Measurements from ENCODE around the gene CERS6.
"Not testable (repeated sequence)": the region's sequence is repeated elsewhere in the genome, so short reads cannot be mapped to it uniquely, and the experiment has no call there.

The CERS6 gene

DNA sequence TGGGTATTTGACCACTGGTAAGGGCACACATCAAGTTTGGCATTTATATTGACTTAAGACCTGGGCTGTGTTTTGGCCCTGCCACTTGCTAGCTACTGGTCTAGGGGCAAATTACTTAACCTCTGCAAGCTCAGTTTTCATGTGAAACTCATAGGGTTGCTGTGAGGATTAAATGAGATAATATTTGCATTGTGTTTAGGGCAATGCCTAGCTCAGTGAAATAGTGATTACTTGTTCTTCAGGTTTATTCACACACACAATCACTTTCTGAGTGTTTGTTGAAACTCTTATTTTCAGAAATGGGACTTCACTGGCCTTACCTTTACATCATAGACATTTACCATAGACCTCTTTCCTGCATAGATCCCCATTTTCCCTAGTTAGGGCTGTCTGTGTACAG lies 12.3 kb downstream of the CERS6 start:
- no peak for DNase-seq (ENCODE audit: low spot score)

DNA sequence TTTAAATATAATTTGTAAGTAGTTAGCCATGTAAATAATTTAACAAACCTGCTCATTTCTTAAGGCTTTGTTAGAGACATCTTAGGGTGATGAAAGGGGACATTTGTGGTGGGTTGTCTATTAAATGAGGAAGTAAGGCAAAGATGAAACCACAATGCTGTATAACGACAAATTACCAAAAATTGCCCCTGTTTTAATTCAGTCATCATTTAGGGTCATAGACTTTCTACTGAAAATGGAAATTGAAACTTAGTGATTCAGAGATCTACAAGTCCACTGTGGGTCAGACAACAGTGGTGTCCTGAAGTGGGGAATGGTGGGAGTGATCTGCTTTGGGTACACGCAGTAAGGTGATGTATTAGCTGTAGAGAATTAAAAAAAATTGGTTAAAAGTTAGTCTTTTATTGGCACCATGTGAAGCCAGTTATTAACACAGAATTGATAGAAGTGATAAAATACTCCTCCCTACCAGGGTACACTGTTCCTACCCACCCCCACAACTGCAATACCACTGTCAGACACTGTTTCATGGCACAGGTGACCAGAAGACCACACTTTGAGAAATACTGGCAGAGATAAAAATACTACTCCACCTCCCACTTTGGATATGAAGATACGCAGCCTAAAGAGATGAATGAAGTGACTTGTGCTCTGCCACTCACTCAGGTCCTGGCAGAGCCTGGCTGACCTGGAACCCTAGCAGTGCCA lies 13.4 kb downstream of the CERS6 start:
- DNase-seq (ENCODE audit: low spot score) = no peak

DNA sequence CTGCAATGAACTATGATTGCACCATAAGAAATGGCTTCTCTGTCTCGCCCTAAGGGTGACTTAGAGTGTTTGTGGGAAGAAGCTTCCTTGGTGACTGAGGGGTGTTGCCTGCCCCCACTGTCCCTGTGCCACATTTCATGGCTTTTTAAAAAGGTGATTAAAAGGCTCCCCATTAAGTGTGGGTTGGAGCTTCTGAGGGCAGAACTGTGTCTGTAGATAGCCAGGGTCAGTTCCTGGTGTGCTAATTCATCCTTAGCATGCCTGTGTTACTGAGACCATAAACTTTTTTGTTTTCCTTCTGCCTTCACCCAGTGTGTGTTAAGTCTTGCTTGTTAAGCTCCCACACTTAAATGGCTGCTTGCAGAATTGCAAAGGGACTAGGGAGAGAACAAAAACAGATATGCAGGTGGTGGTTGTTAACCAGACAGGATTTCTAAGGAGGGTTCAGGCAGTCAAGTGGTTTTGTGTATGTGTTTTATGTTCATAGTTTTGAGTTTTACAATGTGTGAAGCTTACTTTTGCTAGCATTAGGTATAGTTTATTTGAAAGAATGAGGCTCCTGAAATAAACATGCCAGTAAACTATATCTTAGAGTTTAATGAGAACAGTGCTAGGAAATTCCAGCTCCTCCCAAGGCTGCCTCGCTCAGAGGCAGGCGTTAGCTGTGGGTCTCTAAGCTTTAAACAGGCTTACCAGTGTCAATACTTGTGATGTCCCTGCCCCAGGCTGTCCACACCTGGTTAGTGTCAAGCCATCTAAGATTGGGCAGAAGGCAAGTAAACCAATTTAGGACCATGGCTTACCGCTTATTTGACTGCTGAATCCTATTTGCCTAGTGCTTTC lies 14.5 kb downstream of the CERS6 start:
- no peak for DNase-seq (ENCODE audit: low spot score)

DNA sequence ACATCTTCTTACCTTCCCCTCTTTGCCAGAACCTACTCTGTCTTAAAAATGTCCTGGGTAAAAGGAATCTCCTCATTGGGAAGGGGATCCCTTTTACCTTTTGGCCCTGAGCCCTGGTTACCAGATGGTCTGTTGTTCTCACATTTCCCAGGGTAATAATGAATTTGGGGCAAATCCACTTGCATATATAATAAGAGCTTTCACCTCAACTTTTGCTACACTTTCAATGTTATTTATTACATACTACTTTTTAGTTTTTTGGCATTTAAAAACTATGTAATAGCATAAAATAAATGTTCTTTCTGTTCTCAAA lies 15.0 kb downstream of the CERS6 start:
- no peak for DNase-seq (ENCODE audit: low spot score)

DNA sequence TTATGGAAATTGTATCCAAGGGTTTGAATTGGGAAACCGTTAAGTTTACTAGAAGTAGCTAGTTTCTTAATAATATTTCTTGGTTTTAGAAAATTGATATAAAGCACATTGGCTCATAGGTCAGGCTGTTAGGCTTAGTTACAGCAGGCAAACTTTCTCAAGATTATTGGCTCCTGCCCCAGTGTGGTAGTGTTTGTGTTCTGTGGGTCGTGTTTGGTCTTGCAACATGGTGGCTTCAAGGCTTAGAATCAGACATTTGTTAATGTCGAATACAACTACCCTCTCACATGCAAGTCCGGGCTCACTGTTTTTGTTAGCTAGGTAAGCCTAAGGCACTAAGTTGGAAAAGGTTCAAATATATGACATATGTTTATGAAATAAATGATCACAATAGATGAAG lies 19.6 kb downstream of the CERS6 start:
- DNase-seq (ENCODE audit: low spot score) = no peak

DNA sequence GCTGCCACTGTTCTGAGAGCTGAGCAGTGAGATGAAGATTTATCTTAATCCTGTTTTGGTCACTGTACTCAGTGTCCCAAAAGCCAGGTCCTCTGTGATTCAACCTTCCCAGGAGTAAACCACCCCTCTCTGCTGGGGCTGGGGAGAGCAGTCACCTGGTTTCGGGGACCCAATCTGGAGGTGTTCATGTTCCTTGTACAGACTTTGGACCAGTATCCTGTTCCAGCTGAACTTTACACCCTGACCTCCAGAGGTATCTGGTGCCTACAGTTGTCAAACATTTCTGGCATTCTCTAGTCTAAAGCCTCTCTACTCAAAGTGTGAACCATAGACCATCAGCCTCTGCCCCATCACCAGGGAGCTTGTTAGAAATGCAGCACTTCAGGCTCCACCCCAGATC lies 22.1 kb downstream of the CERS6 start:
- no peak for DNase-seq (ENCODE audit: low spot score)

DNA sequence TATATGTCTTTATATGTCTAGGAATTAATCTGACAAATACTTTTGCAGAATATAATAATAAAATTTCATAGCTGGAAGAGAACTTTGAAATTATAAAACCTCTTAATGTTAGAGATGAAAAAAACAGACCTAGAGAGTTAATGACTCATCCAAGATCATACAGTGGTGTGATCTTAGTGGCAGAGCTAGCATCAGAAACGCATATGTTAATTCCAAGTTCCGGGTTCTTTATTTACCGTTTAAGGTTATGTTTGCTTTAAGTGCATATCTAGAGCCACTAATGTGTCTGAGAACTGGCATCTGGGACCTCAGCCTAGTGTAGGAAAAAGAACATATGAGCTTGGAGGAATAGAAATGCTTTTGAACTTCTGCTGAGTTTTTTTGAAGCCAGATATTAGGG lies 24.3 kb downstream of the CERS6 start:
- DNase-seq (ENCODE audit: low spot score) = no peak

DNA sequence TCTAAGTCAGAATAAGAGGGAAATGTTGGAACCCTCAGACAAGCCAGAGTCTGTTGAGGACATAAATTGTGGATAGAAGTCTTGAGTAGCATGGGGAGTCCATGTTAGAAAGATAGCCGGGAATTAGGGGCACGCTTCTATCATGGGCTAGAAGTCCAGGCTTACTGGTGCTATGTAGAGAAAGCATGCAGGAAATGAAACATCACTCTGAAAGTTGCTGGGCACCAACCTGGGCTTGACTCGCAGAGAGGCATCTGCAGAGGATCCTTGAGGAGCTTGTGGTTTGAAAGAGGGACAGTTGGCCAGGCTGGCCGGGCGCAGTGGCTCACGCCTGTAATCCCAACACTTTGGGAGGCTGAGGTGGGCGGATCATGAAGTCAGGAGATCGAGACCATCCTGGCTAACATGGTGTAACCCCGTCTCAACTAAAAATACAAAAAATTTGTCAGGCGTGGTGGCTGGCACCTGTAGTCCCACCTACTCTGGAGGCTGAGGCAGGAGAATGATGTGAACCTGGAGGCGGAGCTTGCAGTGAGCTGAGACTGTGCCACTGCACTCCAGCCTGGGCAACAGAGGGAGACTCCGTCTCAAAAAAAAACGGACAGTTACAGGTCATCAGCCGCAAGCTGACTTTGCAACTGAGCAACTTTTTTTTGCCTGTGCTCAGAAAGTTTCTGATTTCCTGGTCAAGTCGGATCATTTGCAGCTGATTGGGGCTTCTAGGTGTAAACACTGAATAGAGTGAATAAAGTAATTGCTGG lies 24.9 kb downstream of the CERS6 start:
- no peak for DNase-seq (ENCODE audit: low spot score)

DNA sequence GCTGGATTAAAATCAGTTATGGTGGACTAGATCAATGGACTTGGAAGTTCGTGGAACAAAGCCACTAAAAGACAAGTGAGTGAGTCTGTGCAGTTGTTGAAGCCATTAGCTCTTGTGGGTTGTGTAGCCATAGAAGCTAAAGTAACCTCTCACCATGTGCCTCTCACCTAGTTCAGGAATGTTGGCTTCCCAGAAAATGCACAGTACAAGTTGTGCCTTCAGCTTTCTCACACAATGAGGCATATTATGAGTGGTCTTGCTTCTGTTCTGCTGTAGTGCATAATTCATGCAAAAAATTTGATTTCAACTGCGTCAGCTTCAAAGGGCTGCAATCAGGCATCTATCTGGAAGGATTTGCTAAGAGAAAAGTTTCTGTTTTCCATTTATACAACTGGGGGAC lies 26.2 kb downstream of the CERS6 start:
- DNase-seq (ENCODE audit: low spot score) = no peak

DNA sequence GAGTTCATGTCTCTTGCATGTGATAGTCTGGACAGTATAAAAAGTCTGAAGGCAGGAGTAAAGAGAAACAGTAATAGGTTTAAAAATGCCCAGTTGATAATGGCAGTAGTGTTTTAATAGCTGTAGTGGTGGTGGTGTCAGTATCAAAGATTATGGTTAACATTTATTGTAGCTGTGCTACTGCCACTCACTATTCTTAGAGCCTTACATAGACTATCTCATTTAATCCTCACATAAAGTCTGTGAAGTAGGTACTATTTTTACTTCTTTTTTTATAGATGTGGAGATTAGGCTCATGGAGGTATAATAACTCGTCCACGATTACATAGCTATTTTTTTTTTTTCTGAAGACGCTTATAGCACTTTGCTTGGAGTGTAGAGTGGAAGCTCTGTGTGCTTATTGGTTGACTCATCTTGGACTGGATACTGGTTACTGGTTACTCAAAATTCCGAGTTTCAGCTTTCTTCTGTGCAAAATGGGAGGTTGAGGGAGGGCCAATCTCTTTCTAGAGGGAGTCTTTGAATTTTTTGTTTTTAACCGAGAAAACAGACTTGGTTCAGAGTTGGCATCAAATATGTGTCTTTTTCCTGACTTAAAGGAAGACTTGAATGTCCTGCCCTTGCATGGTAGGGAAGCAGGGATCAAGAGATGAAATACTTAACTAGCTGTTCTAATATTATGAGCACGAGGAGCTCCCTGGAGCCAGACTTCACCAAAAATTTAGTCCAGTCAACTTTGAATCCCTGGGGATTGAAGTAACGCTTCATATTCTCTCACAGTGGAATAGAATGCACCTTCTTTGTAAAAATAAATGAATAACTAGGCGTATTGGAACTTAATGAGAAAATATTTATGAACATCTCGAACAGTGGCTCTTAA lies 27.1 kb downstream of the CERS6 start:
- DNase-seq (ENCODE audit: low spot score) = no peak

DNA sequence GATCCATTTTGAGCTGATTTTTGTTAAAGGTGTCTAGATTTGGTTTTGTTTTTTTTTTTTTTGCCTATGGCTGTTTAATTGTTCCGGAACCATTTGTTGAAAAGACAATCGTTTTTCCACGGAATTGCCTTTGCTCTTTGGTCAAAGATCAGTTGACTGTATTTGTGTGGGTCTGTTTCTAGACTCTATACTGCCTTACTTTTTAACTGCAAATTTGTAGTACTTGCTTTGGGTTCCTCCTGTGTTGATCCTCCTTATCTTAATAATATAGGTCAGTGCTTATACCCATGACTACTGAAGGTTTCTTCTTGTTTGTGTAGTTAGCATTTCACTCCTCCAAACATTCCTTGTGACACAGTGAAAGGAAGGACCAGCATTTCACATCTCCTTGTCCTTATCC lies 30.4 kb downstream of the CERS6 start:
- no peak for DNase-seq (ENCODE audit: low spot score)

DNA sequence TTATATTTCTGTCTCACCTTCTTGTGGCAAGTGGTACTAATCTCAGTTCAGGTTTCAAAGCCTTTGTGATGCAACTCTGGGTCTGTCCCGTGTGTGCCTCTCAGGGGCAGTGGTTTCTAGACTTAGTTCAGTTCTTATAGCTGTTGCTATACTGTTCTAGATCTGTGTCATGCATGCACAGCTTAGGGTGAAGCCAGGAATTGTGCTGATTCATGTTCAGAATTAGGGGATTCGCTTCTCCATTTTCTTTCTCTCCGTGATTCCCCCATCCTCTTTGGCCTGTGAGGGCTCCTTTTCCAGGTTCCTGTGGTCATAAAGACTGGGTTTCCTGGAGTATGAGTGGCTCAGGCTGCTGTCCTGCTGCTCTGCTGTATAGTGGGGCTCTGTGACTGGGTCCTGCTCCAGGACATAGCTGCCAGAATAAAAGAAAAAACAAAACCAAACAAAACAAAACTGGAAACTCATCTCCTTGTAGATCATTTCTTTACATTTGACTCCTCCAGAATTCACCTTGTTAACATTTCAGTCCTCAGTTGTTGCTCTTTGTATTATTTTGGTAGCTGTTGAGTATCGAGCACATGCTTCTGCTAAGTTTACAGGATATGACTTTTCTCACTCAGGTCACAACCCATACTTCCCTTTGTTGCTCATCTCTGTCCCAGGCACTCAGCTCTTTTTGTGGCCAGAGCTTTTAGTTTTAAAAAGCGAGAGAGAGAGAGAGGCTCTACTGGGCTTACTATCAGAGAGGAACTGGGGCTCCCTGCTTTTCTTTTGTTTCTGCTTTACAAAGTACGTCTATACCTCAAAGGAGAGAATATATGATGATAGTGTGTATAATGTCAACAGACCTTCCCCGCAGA lies 34.2 kb downstream of the CERS6 start:
- DNase-seq (ENCODE audit: low spot score) = no peak

DNA sequence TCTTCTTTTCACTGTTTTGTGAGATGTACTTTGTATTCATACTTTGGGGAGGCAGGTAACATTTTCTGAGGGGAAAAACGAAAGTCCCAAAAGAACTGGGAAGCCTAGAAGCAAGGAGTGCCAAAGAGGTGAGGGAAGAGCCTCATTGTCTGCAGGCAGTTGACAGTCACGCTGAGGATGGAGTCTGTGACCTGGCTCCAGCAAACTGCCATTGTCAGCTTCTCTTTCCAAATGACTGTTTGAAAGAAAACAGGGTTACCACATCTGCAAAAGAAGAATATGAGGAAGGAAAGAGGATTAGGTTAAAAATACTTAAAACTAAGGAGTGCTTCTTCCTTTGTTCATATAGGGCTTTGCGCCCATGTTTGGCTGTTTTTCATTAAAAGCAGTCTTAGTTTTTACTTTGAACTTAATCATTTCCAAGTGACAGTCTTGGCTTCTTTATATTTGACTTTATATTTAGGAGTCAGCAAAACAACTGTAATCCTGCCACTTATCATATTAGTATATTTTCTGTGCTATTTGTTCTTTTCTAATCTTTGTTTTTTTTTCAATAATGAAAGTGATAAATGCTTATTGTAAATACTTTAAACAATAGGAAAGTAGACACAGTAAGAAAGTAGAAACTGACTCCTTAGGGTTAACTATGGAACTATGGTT lies 35.0 kb downstream of the CERS6 start:
- no peak for DNase-seq (ENCODE audit: low spot score)

DNA sequence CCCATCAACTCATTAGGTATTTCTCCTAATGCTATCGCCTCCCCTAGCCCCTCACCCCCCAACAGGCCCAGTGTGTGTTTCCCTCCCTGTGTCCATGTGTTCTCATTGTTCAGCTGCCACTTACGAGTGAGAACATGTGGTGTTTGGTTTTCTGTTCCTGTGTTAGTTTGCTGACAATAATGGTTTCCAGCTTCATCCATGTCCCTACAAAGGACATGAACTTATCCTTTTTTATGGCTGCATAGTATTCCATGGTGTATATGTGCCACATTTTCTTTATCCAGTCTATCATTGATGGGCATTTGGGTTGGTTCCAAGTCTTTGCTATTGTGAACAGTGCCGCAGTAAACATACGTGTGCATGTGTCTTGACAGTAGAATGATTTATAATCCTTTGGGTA lies 35.7 kb downstream of the CERS6 start:
- DNase-seq (ENCODE audit: low spot score) = not testable (repeated sequence)

DNA sequence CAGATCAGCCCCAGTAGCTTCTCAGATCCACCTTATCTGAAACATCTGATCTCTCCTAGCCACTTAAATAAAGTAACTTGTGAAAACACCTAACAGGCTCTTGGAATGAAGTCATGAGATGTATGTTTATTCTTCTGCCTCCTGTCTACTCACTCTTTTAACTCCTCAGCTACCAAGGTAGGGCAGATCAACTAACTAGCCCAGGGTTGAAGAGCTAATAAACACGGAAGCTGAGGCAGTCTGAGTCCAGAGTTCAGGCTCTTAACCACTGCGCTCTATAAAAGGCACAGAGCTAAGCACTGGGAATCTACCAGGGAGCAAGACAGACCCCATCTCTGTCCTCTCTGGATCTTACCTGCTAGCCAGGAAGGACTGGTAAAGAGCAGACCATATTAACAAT lies 37.1 kb downstream of the CERS6 start:
- DNase-seq (ENCODE audit: low spot score) = not testable (repeated sequence)

DNA sequence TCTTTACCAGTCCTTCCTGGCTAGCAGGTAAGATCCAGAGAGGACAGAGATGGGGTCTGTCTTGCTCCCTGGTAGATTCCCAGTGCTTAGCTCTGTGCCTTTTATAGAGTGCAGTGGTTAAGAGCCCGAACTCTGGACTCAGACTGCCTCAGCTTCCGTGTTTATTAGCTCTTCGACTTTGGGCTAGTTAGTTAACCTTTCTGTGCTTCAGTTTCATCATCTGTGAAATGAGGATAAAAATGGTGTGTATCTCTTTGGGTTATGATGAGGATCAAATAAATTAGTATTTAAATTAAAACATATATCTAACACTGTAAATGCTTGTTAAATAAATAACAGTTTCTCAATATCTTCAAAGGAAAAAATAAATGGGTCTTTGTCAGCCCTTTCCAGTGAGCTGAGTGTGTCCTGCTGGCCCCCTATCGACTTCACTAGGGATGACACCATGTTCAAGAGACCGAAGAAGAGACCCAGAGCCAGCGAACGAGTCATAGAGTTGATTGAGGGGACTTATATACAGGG lies 38.2 kb downstream of the CERS6 start:
- no peak for DNase-seq (ENCODE audit: low spot score)

DNA sequence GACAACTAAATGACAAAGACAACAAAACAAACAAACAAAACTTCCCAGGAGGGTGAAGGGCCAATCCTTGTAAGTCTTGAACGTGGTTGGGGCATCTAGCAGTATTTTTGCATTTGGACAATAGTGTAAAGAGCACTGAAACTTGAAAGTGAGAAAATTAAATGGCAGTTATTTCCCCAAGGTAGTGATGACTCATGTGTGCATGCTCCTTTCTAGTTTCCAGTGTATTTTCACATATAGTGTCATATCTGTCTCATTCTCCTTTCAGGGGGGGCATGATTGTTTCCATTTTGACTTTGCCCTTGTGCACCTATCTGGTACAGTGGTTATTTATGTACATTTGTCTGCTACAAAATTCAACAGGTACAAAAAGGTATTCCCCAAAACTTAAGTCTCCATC lies 39.5 kb downstream of the CERS6 start:
- DNase-seq (ENCODE audit: low spot score) = no peak

DNA sequence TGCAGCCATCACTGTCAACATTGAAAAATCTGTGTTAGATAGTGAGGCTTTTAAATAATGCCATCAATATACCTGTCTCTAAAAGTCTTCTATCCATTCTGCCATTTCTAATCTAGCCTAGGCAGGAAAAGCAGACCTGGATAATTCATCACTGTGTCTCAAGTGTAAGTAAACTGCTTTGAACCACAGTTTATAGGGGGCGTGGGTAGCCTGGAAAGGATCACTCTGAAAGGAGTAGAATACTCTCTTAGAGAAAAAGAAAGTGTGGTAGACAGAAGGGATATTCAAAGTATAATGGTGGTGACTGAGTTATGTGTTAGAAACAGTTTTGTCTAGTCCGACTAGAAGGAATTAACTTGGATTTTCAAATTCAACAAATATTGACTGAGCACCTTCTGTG lies 40.8 kb downstream of the CERS6 start:
- DNase-seq (ENCODE audit: low spot score) = no peak

DNA sequence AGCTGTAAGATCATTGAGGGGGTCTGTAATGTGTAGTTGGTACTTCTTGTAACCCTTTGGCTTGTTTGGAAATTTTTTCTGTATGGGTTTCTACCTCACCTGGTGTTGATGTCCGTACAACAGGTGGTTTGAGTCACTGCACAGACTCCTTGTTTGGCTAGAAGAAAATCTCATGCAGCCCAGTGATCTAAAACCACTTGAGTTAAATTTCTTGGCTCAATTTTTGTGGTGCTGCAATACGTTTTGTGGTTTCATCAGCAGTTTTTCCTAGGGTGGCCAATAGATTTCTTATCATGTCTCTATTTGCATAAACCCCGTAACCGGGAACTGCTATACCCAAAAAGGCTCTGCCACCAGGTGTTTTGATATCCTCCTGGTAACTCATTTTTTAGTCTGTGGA lies 43.4 kb downstream of the CERS6 start:
- no peak for DNase-seq (ENCODE audit: low spot score)

DNA sequence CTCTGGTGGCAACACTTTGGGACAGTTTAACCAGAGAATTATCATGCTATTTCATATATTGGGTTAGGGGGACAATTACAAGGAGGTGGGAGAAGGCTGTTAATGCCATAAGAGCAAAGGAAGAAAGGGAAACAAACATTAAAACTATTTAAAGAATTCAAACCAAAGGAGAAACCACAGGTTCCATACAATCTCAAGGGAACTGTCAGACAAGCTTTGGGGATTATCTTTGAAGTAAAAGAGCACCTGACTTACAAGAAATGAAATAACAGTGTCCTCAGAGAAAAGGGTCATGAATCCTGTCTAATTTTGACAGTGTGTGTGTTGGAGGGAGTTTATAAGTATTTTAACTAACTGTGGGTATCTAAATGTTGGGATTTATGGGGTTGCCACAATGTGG lies 44.4 kb downstream of the CERS6 start:
- no peak for DNase-seq (ENCODE audit: low spot score)

Measured in D341Med (cell line).